OCI-LY1 (cell line): ENCODE results near the gene LHFPL2.

Experiments
- H2AFZ ChIP-seq: fragments of 200-600 bp; sonication (generic), shearing (Covaris generic); 2 replicates; pipeline ENCODE4 v1.6.0; 2014; ENCODE audit warnings: antibody characterized with exemption, mild to moderate bottlenecking, low read length
- H3F3A ChIP-seq: fragments of 200-600 bp; sonication (generic), shearing (Covaris generic); 2 replicates; pipeline ENCODE4 v1.6.0; 2014; ENCODE audit warnings: mild to moderate bottlenecking, antibody characterized with exemption, low read length, moderate library complexity; ENCODE audit not compliant: insufficient read depth
- H3K27ac ChIP-seq: fragments of 200-600 bp; sonication (generic); 2 replicates; pipeline ENCODE4 v1.5.1; 2014; ENCODE audit warnings: low read length, mixed run types, mild to moderate bottlenecking, low read depth; ENCODE audit not compliant: poor library complexity, severe bottlenecking
- H3K27me3 ChIP-seq: fragments of 200-600 bp; sonication (generic); 2 replicates; pipeline ENCODE4 v1.6.0; 2014; ENCODE audit warnings: antibody characterized with exemption, mild to moderate bottlenecking, low read length, moderate library complexity; ENCODE audit not compliant: insufficient read depth
- H3K36me3 ChIP-seq: fragments of 200-600 bp; sonication (generic); 2 replicates; pipeline ENCODE4 v1.6.1; 2014; ENCODE audit warnings: mild to moderate bottlenecking, antibody characterized with exemption, low read length, moderate library complexity, mixed read lengths; ENCODE audit not compliant: insufficient read depth
- H3K4me1 ChIP-seq: fragments of 200-600 bp; sonication (generic); 2 replicates; pipeline ENCODE4 v1.5.1; 2014; ENCODE audit warnings: mild to moderate bottlenecking, low read length, moderate library complexity; ENCODE audit not compliant: insufficient read depth, severe bottlenecking
- H3K4me2 ChIP-seq: fragments of 200-600 bp; sonication (generic), shearing (Covaris generic); 2 replicates; pipeline ENCODE4 v1.6.1; 2014; ENCODE audit warnings: low read length
- H3K4me3 ChIP-seq: fragments of 200-600 bp; sonication (generic); 2 replicates; pipeline ENCODE4 v1.5.1; 2014; ENCODE audit warnings: low read length, low read depth, mild to moderate bottlenecking, mixed read lengths; ENCODE audit not compliant: poor library complexity, severe bottlenecking
- H3K79me2 ChIP-seq: fragments of 200-600 bp; shearing (Covaris generic); 2 replicates; pipeline ENCODE4 v1.6.1; 2016; ENCODE audit warnings: mixed run types, low read length, mixed read lengths; ENCODE audit not compliant: insufficient read depth
- H3K9ac ChIP-seq: fragments of 200-600 bp; sonication (generic), shearing (Covaris generic); 2 replicates; pipeline ENCODE4 v1.6.1; 2014; ENCODE audit warnings: mild to moderate bottlenecking, low read length, mixed read lengths
- H3K9me2 ChIP-seq: fragments of 200-600 bp; sonication (generic), shearing (Covaris generic); 2 replicates; pipeline ENCODE4 v1.6.1; 2014; ENCODE audit warnings: low read depth, mild to moderate bottlenecking, low read length, mixed read lengths
- H3K9me3 ChIP-seq: fragments of 200-600 bp; shearing (Covaris generic); 2 replicates; pipeline ENCODE4 v1.6.1; 2014; ENCODE audit warnings: low read length, mixed read lengths
- H4K20me1 ChIP-seq: fragments of 200-600 bp; sonication (generic), shearing (Covaris generic); 2 replicates; pipeline ENCODE4 v1.6.0; 2016; ENCODE audit warnings: mild to moderate bottlenecking, low read length; ENCODE audit not compliant: insufficient read depth
- CTCF ChIP-seq: fragments of 200-600 bp; sonication (generic), shearing (Covaris generic); IDR thresholded peaks from 2 replicates; pipeline ENCODE4 v1.5.1; 2017; ENCODE audit warnings: mild to moderate bottlenecking, antibody characterized with exemption, low read length, moderate library complexity, mixed read lengths
- EZH2 ChIP-seq: fragments of 200-600 bp; sonication (generic), shearing (Covaris generic); IDR thresholded peaks from 2 replicates; pipeline ENCODE4 v1.8.0; 2017; ENCODE audit warnings: borderline replicate concordance, mixed run types, mild to moderate bottlenecking, antibody characterized with exemption, low read length, moderate library complexity, mixed read lengths

LHFPL2 gene

DNA sequence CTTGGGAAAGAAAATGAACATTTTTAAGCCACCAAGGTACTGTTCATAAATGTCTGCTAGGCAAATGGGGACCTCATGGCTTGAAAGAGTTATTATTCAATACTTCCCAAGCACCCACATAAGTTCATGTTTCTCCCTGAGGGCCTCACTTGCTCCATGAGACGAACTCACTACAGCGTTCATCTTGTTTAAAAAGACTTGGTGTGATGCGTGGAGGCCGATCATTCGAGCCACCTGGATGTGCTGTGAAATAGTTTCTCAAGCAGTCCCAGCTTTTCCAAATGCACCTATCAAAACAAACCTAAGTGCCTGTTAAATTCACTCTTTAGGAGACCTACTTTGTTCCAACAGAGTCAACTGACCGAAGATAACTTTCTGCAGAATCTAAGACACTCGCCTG lies 103.2 kb downstream of the LHFPL2 start:
- Histone ChIP-seq H3K36me3 (no peaks in the 10 kb centered on the region), H3F3A (no peaks in the 10 kb centered on the region), H3K27ac (no peak overlapping the region), H3K9me3 (no peaks in the 10 kb centered on the region), H3K9me2 (no peaks in the 10 kb centered on the region), H4K20me1 (no peaks in the 10 kb centered on the region), H3K9ac (no peak overlapping the region), H3K79me2 (no peaks in the 10 kb centered on the region), H3K4me1 (peaks cover 15% of the 10 kb centered on the region), H3K4me3 (no peak overlapping the region), H2AFZ (no peak overlapping the region), H3K4me2 (no peak overlapping the region), H3K27me3 (no peaks in the 10 kb centered on the region)
- TF ChIP-seq EZH2 (no peak), CTCF (no peak)

DNA sequence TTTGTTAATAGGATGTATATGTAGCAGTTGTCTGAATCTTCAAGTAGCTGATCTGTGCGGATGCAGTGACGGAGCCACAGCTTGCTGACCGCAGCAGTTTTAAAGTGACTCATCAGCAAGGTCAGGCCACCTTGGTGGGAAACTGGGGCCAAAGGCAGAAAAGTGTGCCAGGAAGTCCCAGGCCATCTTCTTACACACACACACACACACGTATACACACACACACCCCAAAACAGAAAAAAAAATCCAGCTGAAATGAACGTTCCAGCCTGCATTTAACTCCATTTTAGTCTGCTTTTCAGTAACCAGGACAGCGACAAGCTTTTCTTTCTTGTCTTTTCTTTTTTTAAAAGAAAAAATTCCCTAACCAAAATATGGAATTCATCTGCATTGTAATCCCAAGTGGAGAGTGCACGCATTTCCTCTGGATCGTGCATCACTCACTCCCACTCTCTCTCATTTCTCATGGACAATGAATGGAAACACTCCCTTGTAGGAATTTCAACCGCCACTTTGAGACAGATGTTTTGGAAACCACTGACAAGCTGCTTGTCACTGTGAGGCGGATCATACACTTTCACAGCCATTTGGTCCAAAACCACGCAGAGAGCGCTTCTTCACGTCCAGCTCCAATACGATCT lies 103.9 kb downstream of the LHFPL2 start:
- Histone ChIP-seq H3K36me3 (no peaks in the 10 kb centered on the region), H3K9me2 (no peaks in the 10 kb centered on the region), H3K4me1 (peaks cover 23% of the 10 kb centered on the region), H2AFZ (no peak overlapping the region), H3K9me3 (no peaks in the 10 kb centered on the region), H3K9ac (no peak overlapping the region), H3K27me3 (no peaks in the 10 kb centered on the region), H3K4me2 (no peak overlapping the region), H3F3A (no peaks in the 10 kb centered on the region), H4K20me1 (no peaks in the 10 kb centered on the region), H3K27ac (no peak overlapping the region), H3K79me2 (no peaks in the 10 kb centered on the region), H3K4me3 (no peak overlapping the region)
- TF ChIP-seq EZH2 (no peak), CTCF (no peak)

DNA sequence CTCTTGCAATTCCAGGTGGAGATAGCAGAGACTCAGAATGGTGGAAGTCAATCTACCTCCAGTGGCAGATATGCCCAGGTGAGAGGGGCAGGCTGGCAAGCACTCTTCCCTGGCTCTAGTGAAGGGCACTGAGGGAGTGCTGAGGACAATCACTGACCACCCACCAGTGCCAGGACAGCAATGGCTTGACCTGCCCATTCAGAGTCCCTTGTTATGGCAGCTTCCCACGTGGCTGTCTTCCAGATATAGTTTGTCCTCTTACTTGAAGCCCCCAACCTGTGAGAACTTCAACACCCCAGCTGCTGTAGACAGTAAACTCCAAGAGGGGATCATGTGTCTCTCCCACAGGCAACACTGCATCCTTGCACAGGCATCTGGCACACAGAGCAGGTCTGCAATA lies 104.7 kb downstream of the LHFPL2 start:
- no peaks in the 10 kb centered on the region for H3F3A ChIP-seq
- H3K4me2 ChIP-seq: no peak overlapping the region
- H3K9me3 ChIP-seq: no peaks in the 10 kb centered on the region
- H3K79me2 ChIP-seq: no peaks in the 10 kb centered on the region
- no peak overlapping the region for H3K9ac ChIP-seq
- no peak overlapping the region for H3K4me3 ChIP-seq
- H3K27me3 ChIP-seq: no peaks in the 10 kb centered on the region
- no peaks in the 10 kb centered on the region for H3K9me2 ChIP-seq
- H3K4me1 ChIP-seq: peaks cover 30% of the 10 kb centered on the region
- TF ChIP-seq EZH2: no peak
- TF ChIP-seq CTCF: no peak
- no peak overlapping the region for H3K27ac ChIP-seq
- no peak overlapping the region for H2AFZ ChIP-seq
- no peaks in the 10 kb centered on the region for H3K36me3 ChIP-seq
- no peaks in the 10 kb centered on the region for H4K20me1 ChIP-seq
